ENCODE results near the gene CARMIL1.

DNA sequence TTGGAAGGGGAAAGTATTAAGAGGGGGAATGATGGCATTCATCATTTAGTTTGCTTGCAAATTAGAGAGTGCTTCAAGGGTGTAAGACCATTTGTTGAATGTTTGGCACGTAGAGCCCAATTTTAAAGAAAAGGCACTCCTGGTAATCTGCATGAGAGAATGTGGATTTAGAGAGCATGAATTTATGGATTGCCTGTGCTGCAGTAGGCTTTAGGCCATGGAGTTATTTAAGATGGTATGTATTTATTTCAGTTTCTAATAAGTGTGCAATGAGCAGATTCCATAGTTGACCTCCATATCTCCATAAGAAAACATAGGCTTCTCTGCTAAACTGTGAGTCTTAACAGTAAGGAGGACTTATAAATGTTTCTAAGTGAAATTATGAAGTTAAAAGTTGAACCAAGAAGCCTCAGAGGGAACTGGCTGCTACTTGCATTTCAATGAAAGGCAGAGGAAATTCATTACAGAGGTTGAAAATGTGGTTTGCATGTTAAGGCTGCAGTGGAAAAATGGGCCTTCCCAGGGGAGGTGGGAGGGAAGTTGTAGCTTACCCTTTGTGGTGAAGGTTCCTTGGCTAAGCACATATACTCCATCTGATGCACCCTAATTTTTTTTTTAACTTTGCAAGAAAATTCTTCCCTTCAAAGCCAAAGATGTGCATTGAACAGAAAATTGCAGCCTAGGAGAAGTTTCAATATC, 134.2 kb downstream of the CARMIL1 start:
- TF ChIP-seq, protein P1, sequence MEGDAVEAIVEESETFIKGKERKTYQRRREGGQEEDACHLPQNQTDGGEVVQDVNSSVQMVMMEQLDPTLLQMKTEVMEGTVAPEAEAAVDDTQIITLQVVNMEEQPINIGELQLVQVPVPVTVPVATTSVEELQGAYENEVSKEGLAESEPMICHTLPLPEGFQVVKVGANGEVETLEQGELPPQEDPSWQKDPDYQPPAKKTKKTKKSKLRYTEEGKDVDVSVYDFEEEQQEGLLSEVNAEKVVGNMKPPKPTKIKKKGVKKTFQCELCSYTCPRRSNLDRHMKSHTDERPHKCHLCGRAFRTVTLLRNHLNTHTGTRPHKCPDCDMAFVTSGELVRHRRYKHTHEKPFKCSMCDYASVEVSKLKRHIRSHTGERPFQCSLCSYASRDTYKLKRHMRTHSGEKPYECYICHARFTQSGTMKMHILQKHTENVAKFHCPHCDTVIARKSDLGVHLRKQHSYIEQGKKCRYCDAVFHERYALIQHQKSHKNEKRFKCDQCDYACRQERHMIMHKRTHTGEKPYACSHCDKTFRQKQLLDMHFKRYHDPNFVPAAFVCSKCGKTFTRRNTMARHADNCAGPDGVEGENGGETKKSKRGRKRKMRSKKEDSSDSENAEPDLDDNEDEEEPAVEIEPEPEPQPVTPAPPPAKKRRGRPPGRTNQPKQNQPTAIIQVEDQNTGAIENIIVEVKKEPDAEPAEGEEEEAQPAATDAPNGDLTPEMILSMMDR (IDR thresholded peaks at IDR 0.05) = no peak
- no peak for TF ChIP-seq POLR2A (IDR thresholded peaks at IDR 0.05)

All from breast epithelium (tissue), 3 donors.